GM12878 (cell line): ENCODE results near the gene RANGAP1.

Source experiments
- TAF1 ChIP-seq: IDR thresholded peaks from 2 replicates; pipeline ENCODE4 v1.6.1; 2011; ENCODE audit warnings: mild to moderate bottlenecking, low read depth, low read length, borderline replicate concordance
- ZNF622 ChIP-seq: fragments of 450-650 bp; IDR thresholded peaks from 2 replicates; pipeline ENCODE4 v1.6.1; 2017; ENCODE audit warnings: mild to moderate bottlenecking, inconsistent platforms
- TF ChIP-seq, protein P1 (sequence below), 3 experiments: IDR thresholded peaks in 2 of 3; conservative IDR thresholded peaks in 1 of 3; 2 replicates each; pipeline ENCODE4 v1.5.1; 2011; ENCODE audit warnings: low read depth in 3 of 3, low read length in 3 of 3, mild to moderate bottlenecking in 3 of 3, control low read depth in 2 of 3, moderate library complexity in 2 of 3, inconsistent platforms in 1 of 3, mixed read lengths in 1 of 3; ENCODE audit not compliant: control insufficient read depth in 2 of 3, insufficient read depth in 1 of 3; ENCODE audit errors: extremely low read depth in 1 of 3
- TF ChIP-seq, protein P2 (sequence below): IDR thresholded peaks from 2 replicates; pipeline ENCODE4 v1.6.1; 2012; ENCODE audit warnings: improper control_type of control experiment, low read depth, low read length; ENCODE audit not compliant: insufficient replicate concordance

DNA sequence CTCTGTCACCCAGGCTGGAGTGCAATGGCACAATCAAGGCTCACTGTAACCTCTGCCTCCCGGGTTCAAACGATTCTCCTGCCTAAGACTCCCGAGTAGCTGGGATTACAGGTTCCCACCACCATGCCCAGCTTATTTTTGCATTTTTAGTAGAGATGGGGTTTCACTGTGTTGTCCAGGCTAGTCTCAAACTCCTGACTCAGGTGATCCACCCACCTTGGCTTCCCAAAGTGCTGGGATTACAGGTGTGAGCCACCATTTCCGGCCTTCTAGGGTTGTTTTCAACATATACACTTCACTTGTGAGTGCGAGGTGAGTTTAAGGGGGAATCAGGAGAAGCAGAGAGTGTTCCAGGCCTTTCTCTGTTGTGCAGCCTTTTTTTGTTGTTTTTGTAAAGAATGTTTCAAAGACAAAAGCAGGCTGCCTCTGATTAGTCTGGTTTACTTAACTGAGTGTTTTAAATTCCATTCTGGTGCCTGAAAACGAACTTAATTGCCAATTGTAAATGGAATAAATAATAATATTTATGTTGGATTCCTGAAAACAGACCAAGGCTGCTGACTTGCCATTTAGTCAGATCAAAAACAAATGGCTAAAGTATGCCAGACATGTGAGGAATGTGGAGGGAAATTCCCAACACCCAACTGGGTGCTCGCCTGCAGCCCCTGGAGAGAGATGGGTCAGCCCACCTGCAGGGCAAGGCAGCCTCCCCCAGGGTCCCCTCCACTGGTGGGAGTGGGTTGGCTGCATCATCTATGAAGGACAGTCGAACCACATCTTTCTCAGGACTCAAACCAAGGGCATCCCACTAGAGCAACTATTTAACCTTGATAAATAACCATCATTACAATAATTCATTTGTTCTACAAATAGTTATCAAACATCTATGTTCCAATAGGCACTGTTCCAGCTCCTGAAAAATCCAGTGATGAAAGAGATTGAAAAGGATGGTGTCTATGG, 4.6 kb upstream of the RANGAP1 start:
- TF ChIP-seq ZNF622 (no peak), TAF1 (no peak)
- TF ChIP-seq, protein P1, sequence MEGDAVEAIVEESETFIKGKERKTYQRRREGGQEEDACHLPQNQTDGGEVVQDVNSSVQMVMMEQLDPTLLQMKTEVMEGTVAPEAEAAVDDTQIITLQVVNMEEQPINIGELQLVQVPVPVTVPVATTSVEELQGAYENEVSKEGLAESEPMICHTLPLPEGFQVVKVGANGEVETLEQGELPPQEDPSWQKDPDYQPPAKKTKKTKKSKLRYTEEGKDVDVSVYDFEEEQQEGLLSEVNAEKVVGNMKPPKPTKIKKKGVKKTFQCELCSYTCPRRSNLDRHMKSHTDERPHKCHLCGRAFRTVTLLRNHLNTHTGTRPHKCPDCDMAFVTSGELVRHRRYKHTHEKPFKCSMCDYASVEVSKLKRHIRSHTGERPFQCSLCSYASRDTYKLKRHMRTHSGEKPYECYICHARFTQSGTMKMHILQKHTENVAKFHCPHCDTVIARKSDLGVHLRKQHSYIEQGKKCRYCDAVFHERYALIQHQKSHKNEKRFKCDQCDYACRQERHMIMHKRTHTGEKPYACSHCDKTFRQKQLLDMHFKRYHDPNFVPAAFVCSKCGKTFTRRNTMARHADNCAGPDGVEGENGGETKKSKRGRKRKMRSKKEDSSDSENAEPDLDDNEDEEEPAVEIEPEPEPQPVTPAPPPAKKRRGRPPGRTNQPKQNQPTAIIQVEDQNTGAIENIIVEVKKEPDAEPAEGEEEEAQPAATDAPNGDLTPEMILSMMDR (IDR thresholded peaks at IDR 0.05 in 2 of 3, conservative IDR thresholded peaks at IDR 0.05 in 1 of 3; ENCODE audit: control insufficient read depth in 2 of 3, extremely low read depth in 1 of 3, insufficient read depth in 1 of 3, low read depth in 3 of 3, low read length in 3 of 3): no peak
- TF ChIP-seq, protein P2, sequence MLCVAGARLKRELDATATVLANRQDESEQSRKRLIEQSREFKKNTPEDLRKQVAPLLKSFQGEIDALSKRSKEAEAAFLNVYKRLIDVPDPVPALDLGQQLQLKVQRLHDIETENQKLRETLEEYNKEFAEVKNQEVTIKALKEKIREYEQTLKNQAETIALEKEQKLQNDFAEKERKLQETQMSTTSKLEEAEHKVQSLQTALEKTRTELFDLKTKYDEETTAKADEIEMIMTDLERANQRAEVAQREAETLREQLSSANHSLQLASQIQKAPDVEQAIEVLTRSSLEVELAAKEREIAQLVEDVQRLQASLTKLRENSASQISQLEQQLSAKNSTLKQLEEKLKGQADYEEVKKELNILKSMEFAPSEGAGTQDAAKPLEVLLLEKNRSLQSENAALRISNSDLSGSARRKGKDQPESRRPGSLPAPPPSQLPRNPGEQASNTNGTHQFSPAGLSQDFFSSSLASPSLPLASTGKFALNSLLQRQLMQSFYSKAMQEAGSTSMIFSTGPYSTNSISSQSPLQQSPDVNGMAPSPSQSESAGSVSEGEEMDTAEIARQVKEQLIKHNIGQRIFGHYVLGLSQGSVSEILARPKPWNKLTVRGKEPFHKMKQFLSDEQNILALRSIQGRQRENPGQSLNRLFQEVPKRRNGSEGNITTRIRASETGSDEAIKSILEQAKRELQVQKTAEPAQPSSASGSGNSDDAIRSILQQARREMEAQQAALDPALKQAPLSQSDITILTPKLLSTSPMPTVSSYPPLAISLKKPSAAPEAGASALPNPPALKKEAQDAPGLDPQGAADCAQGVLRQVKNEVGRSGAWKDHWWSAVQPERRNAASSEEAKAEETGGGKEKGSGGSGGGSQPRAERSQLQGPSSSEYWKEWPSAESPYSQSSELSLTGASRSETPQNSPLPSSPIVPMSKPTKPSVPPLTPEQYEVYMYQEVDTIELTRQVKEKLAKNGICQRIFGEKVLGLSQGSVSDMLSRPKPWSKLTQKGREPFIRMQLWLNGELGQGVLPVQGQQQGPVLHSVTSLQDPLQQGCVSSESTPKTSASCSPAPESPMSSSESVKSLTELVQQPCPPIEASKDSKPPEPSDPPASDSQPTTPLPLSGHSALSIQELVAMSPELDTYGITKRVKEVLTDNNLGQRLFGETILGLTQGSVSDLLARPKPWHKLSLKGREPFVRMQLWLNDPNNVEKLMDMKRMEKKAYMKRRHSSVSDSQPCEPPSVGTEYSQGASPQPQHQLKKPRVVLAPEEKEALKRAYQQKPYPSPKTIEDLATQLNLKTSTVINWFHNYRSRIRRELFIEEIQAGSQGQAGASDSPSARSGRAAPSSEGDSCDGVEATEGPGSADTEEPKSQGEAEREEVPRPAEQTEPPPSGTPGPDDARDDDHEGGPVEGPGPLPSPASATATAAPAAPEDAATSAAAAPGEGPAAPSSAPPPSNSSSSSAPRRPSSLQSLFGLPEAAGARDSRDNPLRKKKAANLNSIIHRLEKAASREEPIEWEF: no peak
